ENCODE data around the gene ADAMTS12. TPM values are rescaled to one million over a fixed set of nuclear protein-coding genes. Genes with fewer than 3 reads are reported as not detected.

The ADAMTS12 gene
- total RNA-seq, 1 experiment from 2014 or later = not detected

- H3K79me2 ChIP-seq (ENCODE audit: low read length) = no peaks in the 10 kb centered on the region
- DNase-seq = no peak
- H3K9ac ChIP-seq (ENCODE audit: low read length) = no peak overlapping the region
- no peak overlapping the region for H3K4me3 ChIP-seq (ENCODE audit: low read length)
- no peak overlapping the region for H3K27ac ChIP-seq (ENCODE audit: low read length)
- no peaks in the 10 kb centered on the region for H4K20me1 ChIP-seq (ENCODE audit: insufficient read depth, low read depth, low read length)
- no peaks in the 10 kb centered on the region for H3K27me3 ChIP-seq (ENCODE audit: low read length)
- no peak overlapping the region for H3K4me2 ChIP-seq (ENCODE audit: low read depth, low read length, poor library complexity, severe bottlenecking)
- H3K4me1 ChIP-seq (ENCODE audit: low read length) = no peaks in the 10 kb centered on the region
- H3K9me2 ChIP-seq (replicated peaks; ENCODE audit: insufficient read depth, low read length) = no peaks in the 10 kb centered on the region
- no peaks in the 10 kb centered on the region for H3K9me3 ChIP-seq (ENCODE audit: low read length)
- no peaks in the 10 kb centered on the region for H3K36me3 ChIP-seq (ENCODE audit: insufficient read depth, low read length)
- no peak overlapping the region for H2AFZ ChIP-seq (ENCODE audit: low read length)
These were observed 57.5 kb downstream of the ADAMTS12 start for GRCh38 chr5:33834334-33834733.

- DNase-seq = no peak
- no peaks in the 10 kb centered on the region for H3K36me3 ChIP-seq (ENCODE audit: insufficient read depth, low read length)
These were observed 58.6 kb downstream of the ADAMTS12 start for GRCh38 chr5:33833237-33833575.

GRCh38 chr5:33832404-33833236 lies 59.2 kb downstream of the ADAMTS12 start:
- no peaks in the 10 kb centered on the region for H4K20me1 ChIP-seq (ENCODE audit: insufficient read depth, low read depth, low read length)
- H3K9me3 ChIP-seq (ENCODE audit: low read length) = no peaks in the 10 kb centered on the region
- no peak overlapping the region for H3K27ac ChIP-seq (ENCODE audit: low read length)
- DNase-seq = no peak
- no peaks in the 10 kb centered on the region for H3K9me2 ChIP-seq (replicated peaks; ENCODE audit: insufficient read depth, low read length)
- H3K79me2 ChIP-seq (ENCODE audit: low read length) = no peaks in the 10 kb centered on the region
- no peak overlapping the region for H3K4me2 ChIP-seq (ENCODE audit: low read depth, low read length, poor library complexity, severe bottlenecking)
- no peaks in the 10 kb centered on the region for H3K27me3 ChIP-seq (ENCODE audit: low read length)
- H3K4me3 ChIP-seq (ENCODE audit: low read length) = no peak overlapping the region
- no peak overlapping the region for H3K9ac ChIP-seq (ENCODE audit: low read length)
- no peaks in the 10 kb centered on the region for H3K36me3 ChIP-seq (ENCODE audit: insufficient read depth, low read length)
- no peak overlapping the region for H2AFZ ChIP-seq (ENCODE audit: low read length)
- H3K4me1 ChIP-seq (ENCODE audit: low read length) = no peaks in the 10 kb centered on the region

More at GRCh38 chr5:33833237-33833575, 58.6 kb downstream of the ADAMTS12 start:
- Histone ChIP-seq H3K9me2 (replicated peaks; ENCODE audit: insufficient read depth, low read length) (no peaks in the 10 kb centered on the region), H4K20me1 (ENCODE audit: insufficient read depth, low read depth, low read length) (no peaks in the 10 kb centered on the region), H3K9me3 (ENCODE audit: low read length) (no peaks in the 10 kb centered on the region), H3K4me1 (ENCODE audit: low read length) (no peaks in the 10 kb centered on the region), H3K79me2 (ENCODE audit: low read length) (no peaks in the 10 kb centered on the region), H3K27ac (ENCODE audit: low read length) (no peak overlapping the region), H3K4me2 (ENCODE audit: low read depth, low read length, poor library complexity, severe bottlenecking) (no peak overlapping the region), H3K9ac (ENCODE audit: low read length) (no peak overlapping the region), H3K27me3 (ENCODE audit: low read length) (no peaks in the 10 kb centered on the region), H2AFZ (ENCODE audit: low read length) (no peak overlapping the region), H3K4me3 (ENCODE audit: low read length) (no peak overlapping the region)

- Histone ChIP-seq H3K4me2 (ENCODE audit: low read depth, low read length, poor library complexity, severe bottlenecking) (no peak overlapping the region), H4K20me1 (ENCODE audit: insufficient read depth, low read depth, low read length) (no peaks in the 10 kb centered on the region), H3K9me3 (ENCODE audit: low read length) (no peaks in the 10 kb centered on the region), H3K27me3 (ENCODE audit: low read length) (no peaks in the 10 kb centered on the region), H3K27ac (ENCODE audit: low read length) (no peak overlapping the region), H3K36me3 (ENCODE audit: insufficient read depth, low read length) (no peaks in the 10 kb centered on the region), H3K79me2 (ENCODE audit: low read length) (no peaks in the 10 kb centered on the region), H3K9ac (ENCODE audit: low read length) (no peak overlapping the region), H2AFZ (ENCODE audit: low read length) (no peak overlapping the region), H3K9me2 (replicated peaks; ENCODE audit: insufficient read depth, low read length) (no peaks in the 10 kb centered on the region), H3K4me1 (ENCODE audit: low read length) (no peaks in the 10 kb centered on the region), H3K4me3 (ENCODE audit: low read length) (no peak overlapping the region)
- no peak for DNase-seq
These were observed 60.7 kb downstream of the ADAMTS12 start for GRCh38 chr5:33831041-33831440.

GRCh38 chr5:33829430-33829829 lies 62.4 kb downstream of the ADAMTS12 start:
- Histone ChIP-seq H2AFZ (ENCODE audit: low read length) (no peak overlapping the region), H3K27ac (ENCODE audit: low read length) (no peak overlapping the region), H3K9me3 (ENCODE audit: low read length) (no peaks in the 10 kb centered on the region), H3K9ac (ENCODE audit: low read length) (no peak overlapping the region), H3K79me2 (ENCODE audit: low read length) (no peaks in the 10 kb centered on the region), H3K9me2 (replicated peaks; ENCODE audit: insufficient read depth, low read length) (no peaks in the 10 kb centered on the region), H3K27me3 (ENCODE audit: low read length) (no peaks in the 10 kb centered on the region), H3K4me1 (ENCODE audit: low read length) (no peaks in the 10 kb centered on the region), H3K4me2 (ENCODE audit: low read depth, low read length, poor library complexity, severe bottlenecking) (no peak overlapping the region), H3K36me3 (ENCODE audit: insufficient read depth, low read length) (no peaks in the 10 kb centered on the region), H3K4me3 (ENCODE audit: low read length) (no peak overlapping the region), H4K20me1 (ENCODE audit: insufficient read depth, low read depth, low read length) (no peaks in the 10 kb centered on the region)
- DNase-seq = no peak

- H3K79me2 ChIP-seq (ENCODE audit: low read length) = no peaks in the 10 kb centered on the region
These were observed 63.0 kb downstream of the ADAMTS12 start for GRCh38 chr5:33828626-33829308.

GRCh38 chr5:33827885-33828284 lies 63.9 kb downstream of the ADAMTS12 start:
- H3K27me3 ChIP-seq (ENCODE audit: low read length) = no peaks in the 10 kb centered on the region
- no peak overlapping the region for H2AFZ ChIP-seq (ENCODE audit: low read length)
- no peak overlapping the region for H3K27ac ChIP-seq (ENCODE audit: low read length)
- no peaks in the 10 kb centered on the region for H3K9me3 ChIP-seq (ENCODE audit: low read length)
- no peaks in the 10 kb centered on the region for H3K79me2 ChIP-seq (ENCODE audit: low read length)
- no peak overlapping the region for H3K9ac ChIP-seq (ENCODE audit: low read length)
- H3K36me3 ChIP-seq (ENCODE audit: insufficient read depth, low read length) = no peaks in the 10 kb centered on the region
- H3K4me1 ChIP-seq (ENCODE audit: low read length) = no peaks in the 10 kb centered on the region
- no peak overlapping the region for H3K4me2 ChIP-seq (ENCODE audit: low read depth, low read length, poor library complexity, severe bottlenecking)
- no peak for DNase-seq
- no peaks in the 10 kb centered on the region for H4K20me1 ChIP-seq (ENCODE audit: insufficient read depth, low read depth, low read length)
- H3K4me3 ChIP-seq (ENCODE audit: low read length) = no peak overlapping the region
- H3K9me2 ChIP-seq (replicated peaks; ENCODE audit: insufficient read depth, low read length) = no peaks in the 10 kb centered on the region

More at GRCh38 chr5:33828626-33829308, 63.0 kb downstream of the ADAMTS12 start:
- Histone ChIP-seq H3K27ac (ENCODE audit: low read length) (no peak overlapping the region), H3K36me3 (ENCODE audit: insufficient read depth, low read length) (no peaks in the 10 kb centered on the region), H3K4me3 (ENCODE audit: low read length) (no peak overlapping the region), H2AFZ (ENCODE audit: low read length) (no peak overlapping the region), H3K4me1 (ENCODE audit: low read length) (no peaks in the 10 kb centered on the region), H4K20me1 (ENCODE audit: insufficient read depth, low read depth, low read length) (no peaks in the 10 kb centered on the region), H3K27me3 (ENCODE audit: low read length) (no peaks in the 10 kb centered on the region), H3K9me2 (replicated peaks; ENCODE audit: insufficient read depth, low read length) (no peaks in the 10 kb centered on the region), H3K4me2 (ENCODE audit: low read depth, low read length, poor library complexity, severe bottlenecking) (no peak overlapping the region), H3K9me3 (ENCODE audit: low read length) (no peaks in the 10 kb centered on the region), H3K9ac (ENCODE audit: low read length) (no peak overlapping the region)
- no peak for DNase-seq

- Histone ChIP-seq H4K20me1 (ENCODE audit: insufficient read depth, low read depth, low read length) (no peaks in the 10 kb centered on the region), H3K4me2 (ENCODE audit: low read depth, low read length, poor library complexity, severe bottlenecking) (no peak overlapping the region), H3K27ac (ENCODE audit: low read length) (no peak overlapping the region)
These were observed 64.6 kb downstream of the ADAMTS12 start for GRCh38 chr5:33827018-33827707.

More at GRCh38 chr5:33827018-33827707, 64.6 kb downstream of the ADAMTS12 start:
- H3K9ac ChIP-seq (ENCODE audit: low read length) = no peak overlapping the region
- no peaks in the 10 kb centered on the region for H3K4me1 ChIP-seq (ENCODE audit: low read length)
- H3K4me3 ChIP-seq (ENCODE audit: low read length) = no peak overlapping the region
- H3K27me3 ChIP-seq (ENCODE audit: low read length) = no peaks in the 10 kb centered on the region
- no peaks in the 10 kb centered on the region for H3K79me2 ChIP-seq (ENCODE audit: low read length)
- DNase-seq = no peak
- H3K9me2 ChIP-seq (replicated peaks; ENCODE audit: insufficient read depth, low read length) = no peaks in the 10 kb centered on the region
- no peaks in the 10 kb centered on the region for H3K36me3 ChIP-seq (ENCODE audit: insufficient read depth, low read length)
- H2AFZ ChIP-seq (ENCODE audit: low read length) = no peak overlapping the region
- no peaks in the 10 kb centered on the region for H3K9me3 ChIP-seq (ENCODE audit: low read length)

All from Karpas-422 (cell line).